GM23248 (cell line): ENCODE measurements around the gene ARFGAP1. TPM values are rescaled to one million over a fixed set of nuclear protein-coding genes. Genes with fewer than 3 reads are reported as not detected.

Experiments used
- DNase-seq: peaks from one replicate; pipeline ENCODE4 v3.0.0-alpha.2; 2015
- H2AFZ ChIP-seq: fragments of 200-600 bp; sonication (generic); 2 replicates; pipeline ENCODE4 v1.6.1; 2016; ENCODE audit warnings: antibody characterized with exemption
- H3F3A ChIP-seq: fragments of 200-600 bp; sonication (generic); 2 replicates; pipeline ENCODE4 v1.6.1; 2016; ENCODE audit warnings: mild to moderate bottlenecking, antibody characterized with exemption, mixed run types; ENCODE audit not compliant: insufficient read depth
- H3K27ac ChIP-seq: fragments of 200-600 bp; sonication (generic); 2 replicates; pipeline ENCODE4 v1.5.1; 2016; ENCODE audit warnings: mild to moderate bottlenecking
- H3K27me3 ChIP-seq: fragments of 200-600 bp; sonication (generic); replicated peaks from 2 replicates; pipeline ENCODE4 v1.6.1; 2016; ENCODE audit warnings: mild to moderate bottlenecking; ENCODE audit not compliant: insufficient read depth
- H3K36me3 ChIP-seq: fragments of 200-600 bp; sonication (generic); 2 replicates; pipeline ENCODE4 v1.6.1; 2016; ENCODE audit warnings: low read depth, mild to moderate bottlenecking
- H3K4me1 ChIP-seq: fragments of 200-600 bp; sonication (generic); 2 replicates; pipeline ENCODE4 v1.6.1; 2016; ENCODE audit warnings: mild to moderate bottlenecking; ENCODE audit not compliant: insufficient read depth
- H3K4me2 ChIP-seq: fragments of 200-600 bp; sonication (generic); one replicate; pipeline ENCODE4 v1.6.1; 2016; ENCODE audit warnings: mild to moderate bottlenecking; ENCODE audit not compliant: unreplicated experiment
- H3K4me3 ChIP-seq: fragments of 200-600 bp; sonication (generic); 2 replicates; pipeline ENCODE4 v1.5.1; 2016; ENCODE audit warnings: mild to moderate bottlenecking
- H3K79me2 ChIP-seq: fragments of 200-600 bp; sonication (generic); 2 replicates; pipeline ENCODE4 v1.6.1; 2016; ENCODE audit warnings: mild to moderate bottlenecking; ENCODE audit not compliant: insufficient read depth
- H3K9ac ChIP-seq: fragments of 200-600 bp; sonication (generic); 2 replicates; pipeline ENCODE4 v1.6.1; 2016; ENCODE audit warnings: mild to moderate bottlenecking
- H3K9me2 ChIP-seq: fragments of 200-600 bp; sonication (generic); 2 replicates; pipeline ENCODE4 v1.6.1; 2016; ENCODE audit warnings: mixed run types, mild to moderate bottlenecking, moderate library complexity; ENCODE audit not compliant: insufficient read depth
- H3K9me3 ChIP-seq: fragments of 200-600 bp; sonication (generic); one replicate; pipeline ENCODE4 v1.6.1; 2017; ENCODE audit warnings: low read depth
- H4K20me1 ChIP-seq: fragments of 200-600 bp; sonication (generic); 2 replicates; pipeline ENCODE4 v1.6.0; 2016; ENCODE audit not compliant: insufficient read depth
- EZH2 ChIP-seq: fragments of 200-600 bp; sonication (generic); IDR thresholded peaks from 2 replicates; pipeline ENCODE4 v1.6.1; 2018; ENCODE audit warnings: antibody characterized with exemption, mild to moderate bottlenecking; ENCODE audit not compliant: insufficient read depth, poor library complexity, severe bottlenecking
- EZH2phosphoT487 ChIP-seq: fragments of 200-600 bp; sonication (generic); IDR thresholded peaks from 2 replicates; pipeline ENCODE4 v1.6.1; 2018; ENCODE audit warnings: antibody characterized with exemption, moderate library complexity, mild to moderate bottlenecking, low read depth; ENCODE audit not compliant: insufficient read depth
- WGBS, 2 experiments: methylation state at CpG; one replicate each; pipeline ENCODE4 v1.1.6; 2015 to 2017; ENCODE audit warnings: low lambda C conversion rate in 2 of 2, low coverage in 1 of 2; ENCODE audit errors: missing lambda C conversion rate in 2 of 2; 5-methylcytosine and 5-hydroxymethylcytosine counted together
- in situ Hi-C: fragments of 300-500 bp; cut with MboI; formaldehyde crosslinking; loops from 2 replicates; pipeline ENCODE4 v1.15.0; 2020
- polyA plus RNA-seq: library from polyadenylated mRNA; unstranded; fragments of >200 nt; fragmentation: Nextera tagmentation; extraction: Ambion mirVana; gene quantifications from 2 replicates; pipeline ENCODE4 v1.2.1, GENCODE V29; 2016
- total RNA-seq: library from RNA; depleted of rRNA; stranded (reverse); fragments of >200 nt; shearing (Covaris generic); gene quantifications from 2 replicates; pipeline ENCODE4 v1.2.3, GENCODE V29; 2014

Gene ARFGAP1
- total and polyA plus RNA-seq, 2 experiments from 2014 or later, result 69.0 to 88.5 TPM

DNA sequence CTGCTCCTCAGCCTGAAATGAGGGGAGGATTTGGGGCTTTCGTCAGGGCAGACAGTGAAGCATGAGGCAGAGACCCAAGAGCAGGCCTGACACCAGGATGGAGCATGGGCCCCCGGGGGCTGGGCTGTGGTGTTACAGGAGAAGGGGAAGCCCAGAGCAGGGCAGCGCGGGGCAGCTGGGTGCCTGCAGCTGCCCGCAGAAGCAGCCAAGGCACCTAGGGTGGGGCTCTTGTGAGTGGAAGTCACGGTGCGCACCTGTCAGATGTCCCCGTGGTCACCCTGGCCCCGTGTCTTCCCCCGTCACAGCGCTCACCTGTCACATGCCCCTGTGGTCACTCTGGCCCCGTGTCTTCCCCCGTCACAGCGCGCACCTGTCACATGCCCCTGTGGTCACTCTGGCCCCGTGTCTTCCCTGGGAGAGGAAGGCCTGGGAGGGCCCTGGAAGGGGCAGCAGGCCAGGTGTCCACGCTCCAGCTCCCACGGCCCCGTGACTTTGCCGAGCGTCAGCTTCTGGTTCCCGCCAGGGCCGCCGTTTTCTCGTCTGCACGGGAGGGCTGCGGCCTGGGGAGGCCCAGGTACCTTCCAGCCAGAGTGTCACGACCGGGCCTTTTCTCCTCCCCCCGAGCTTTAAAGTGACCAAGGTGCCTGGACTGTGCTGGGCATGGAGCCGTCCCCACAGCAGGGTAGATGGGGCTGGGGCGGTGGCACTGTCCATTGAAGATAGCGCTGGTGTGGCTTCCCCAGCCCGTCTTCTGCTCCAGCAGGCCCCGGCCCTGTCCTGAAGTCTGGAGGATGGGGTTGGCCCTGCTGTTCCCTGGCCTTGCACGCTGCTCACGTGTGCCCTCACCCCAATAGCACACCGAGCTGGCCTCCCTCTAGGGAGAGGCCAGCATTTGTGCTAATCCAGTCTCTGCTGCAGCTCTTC lies 9.4 kb downstream of the ARFGAP1 start:
- 93% methylated on average over 30 to 38 of the region's 38 CpGs for WGBS, 2 experiments
- H3K36me3 ChIP-seq, result peaks cover 26% of the 10 kb centered on the region; the same call in 1 of the 2 replicates
- no peak for DNase-seq
- no peak overlapping the region for H2AFZ ChIP-seq
- no peak overlapping the region for H3K4me3 ChIP-seq
- H3K4me1 ChIP-seq, result no peaks in the 10 kb centered on the region
- H3K4me2 ChIP-seq, result no peak overlapping the region
- H3K9me3 ChIP-seq, result no peaks in the 10 kb centered on the region
- peaks cover 47% of the 10 kb centered on the region for H3K79me2 ChIP-seq
- no peaks in the 10 kb centered on the region for H3F3A ChIP-seq
- H3K9ac ChIP-seq, result no peak overlapping the region
- H3K27ac ChIP-seq, result no peak overlapping the region
- TF ChIP-seq EZH2phosphoT487, result no peak
- H3K9me2 ChIP-seq, result no peaks in the 10 kb centered on the region
- in situ Hi-C loops, result no loop called here
- H3K27me3 ChIP-seq, result no peaks in the 10 kb centered on the region
- no peaks in the 10 kb centered on the region for H4K20me1 ChIP-seq

DNA sequence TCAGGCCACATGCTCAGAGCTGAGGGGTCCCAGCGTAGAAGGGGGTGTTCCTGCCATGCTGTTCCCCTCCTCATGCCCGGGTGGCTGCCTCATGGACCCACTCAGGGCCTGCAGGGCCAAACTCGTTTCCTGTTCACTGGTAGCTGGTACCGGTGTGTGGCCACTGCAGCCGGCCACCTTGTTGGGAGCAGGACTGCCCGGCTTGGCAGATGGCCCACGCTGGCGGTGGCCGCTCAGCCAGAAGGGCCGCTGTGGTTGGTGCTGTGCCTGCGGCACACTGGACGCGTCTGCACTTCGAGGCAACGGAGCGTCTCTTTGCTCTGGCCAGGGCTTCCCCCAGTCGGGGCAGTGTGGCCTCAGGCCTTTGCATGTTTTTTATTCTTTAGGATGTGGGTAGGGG lies 10.3 kb downstream of the ARFGAP1 start:
- DNase-seq, result no peak
- H3K4me1 ChIP-seq, result no peaks in the 10 kb centered on the region
- no peaks in the 10 kb centered on the region for H3K9me3 ChIP-seq
- H4K20me1 ChIP-seq, result no peaks in the 10 kb centered on the region
- in situ Hi-C loops, result no loop called here
- 90 to 95% methylated on average over 17 of the region's 17 CpGs for WGBS, 2 experiments
- TF ChIP-seq EZH2phosphoT487, result no peak
- TF ChIP-seq EZH2, result no peak
- no peaks in the 10 kb centered on the region for H3K9me2 ChIP-seq
- H3K36me3 ChIP-seq, result peaks cover 26% of the 10 kb centered on the region; the same call in 1 of the 2 replicates
- H3K4me2 ChIP-seq, result no peak overlapping the region
- H3K4me3 ChIP-seq, result no peak overlapping the region
- no peaks in the 10 kb centered on the region for H3K27me3 ChIP-seq
- H3K27ac ChIP-seq, result no peak overlapping the region
- H3K79me2 ChIP-seq, result peaks cover 38% of the 10 kb centered on the region
- no peaks in the 10 kb centered on the region for H3F3A ChIP-seq
- no peak overlapping the region for H3K9ac ChIP-seq
- H2AFZ ChIP-seq, result no peak overlapping the region

DNA sequence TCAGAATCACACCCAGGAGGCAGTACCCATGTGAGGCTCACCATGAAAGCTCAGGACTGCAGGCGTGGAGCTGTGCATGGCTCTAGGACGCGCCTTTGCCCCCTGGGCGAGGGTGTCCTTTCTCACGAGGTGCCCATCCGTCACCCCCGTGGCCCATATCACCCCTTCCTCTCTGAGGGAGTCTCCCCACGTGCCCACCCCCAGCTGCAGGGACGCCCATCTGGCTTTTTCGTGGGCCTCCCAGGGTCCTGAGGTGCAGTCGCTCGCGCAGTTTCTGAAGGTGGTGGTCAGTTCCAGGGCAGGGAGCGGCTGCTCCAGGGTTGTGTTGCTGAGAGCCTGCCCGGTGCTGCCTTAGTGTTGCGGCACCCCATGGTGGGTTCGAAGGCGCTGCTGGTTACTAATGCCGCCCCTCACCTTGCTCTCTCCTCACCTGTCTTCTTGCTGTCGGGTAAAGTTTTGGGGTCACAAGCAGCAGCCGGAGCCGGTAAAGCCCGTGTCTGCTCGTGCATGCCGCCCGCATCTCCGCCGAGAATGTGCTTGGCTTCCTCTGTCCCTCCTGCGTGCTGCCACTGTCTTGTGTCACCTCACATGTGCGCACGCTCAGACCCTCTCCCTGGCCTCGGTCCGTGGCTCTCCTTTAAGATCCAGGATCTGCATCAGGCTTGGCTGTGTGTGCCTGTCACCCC lies 10.9 kb downstream of the ARFGAP1 start:
- no peak overlapping the region for H3K9ac ChIP-seq
- in situ Hi-C loops, result no loop called here

DNA sequence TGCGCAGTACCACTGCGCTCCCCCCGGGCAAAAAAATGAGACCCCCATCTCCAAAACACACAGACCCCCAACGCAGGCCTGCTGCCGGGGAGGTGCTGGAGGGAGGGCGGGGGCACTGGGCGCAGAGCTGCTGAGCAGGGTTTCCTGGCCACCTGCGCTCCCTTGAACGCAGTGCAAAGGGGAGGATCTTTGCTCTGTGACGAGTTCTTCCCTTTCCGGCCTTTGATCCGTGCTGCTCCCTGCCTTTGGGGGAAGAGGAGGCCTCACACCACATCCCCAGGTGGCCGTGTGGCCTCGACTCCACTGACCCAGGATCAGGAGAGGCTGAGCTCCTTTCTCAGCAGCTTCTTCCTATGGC lies 11.4 kb downstream of the ARFGAP1 start:
- in situ Hi-C loops, result no loop called here
- Histone ChIP-seq H3K4me3 (no peak overlapping the region), H3F3A (no peaks in the 10 kb centered on the region), H3K36me3 (peaks cover 20% of the 10 kb centered on the region; the same call in 1 of the 2 replicates), H3K4me1 (no peaks in the 10 kb centered on the region), H4K20me1 (no peaks in the 10 kb centered on the region), H3K27ac (no peak overlapping the region), H3K79me2 (peaks cover 27% of the 10 kb centered on the region), H3K27me3 (no peaks in the 10 kb centered on the region), H3K9ac (no peak overlapping the region), H3K4me2 (no peak overlapping the region), H3K9me2 (no peaks in the 10 kb centered on the region), H3K9me3 (no peaks in the 10 kb centered on the region), H2AFZ (no peak overlapping the region)
- TF ChIP-seq EZH2 (no peak), EZH2phosphoT487 (no peak)
- no peak for DNase-seq
- 80 to 84% methylated on average over 14 of the region's 14 CpGs for WGBS, 2 experiments

More for the DNA sequence above, 10.9 kb downstream of the ARFGAP1 start:
- Histone ChIP-seq H3K4me2 (no peak overlapping the region), H3K36me3 (peaks cover 25% of the 10 kb centered on the region; the same call in 1 of the 2 replicates), H3K27ac (no peak overlapping the region), H3K27me3 (no peaks in the 10 kb centered on the region), H3K9me3 (no peaks in the 10 kb centered on the region), H4K20me1 (no peaks in the 10 kb centered on the region), H3K9me2 (no peaks in the 10 kb centered on the region), H3F3A (no peaks in the 10 kb centered on the region), H3K4me1 (no peaks in the 10 kb centered on the region), H2AFZ (no peak overlapping the region), H3K79me2 (peaks cover 32% of the 10 kb centered on the region), H3K4me3 (no peak overlapping the region)
- TF ChIP-seq EZH2phosphoT487 (no peak), EZH2 (no peak)
- WGBS, 2 experiments, result 92 to 93% methylated on average over 31 to 33 of the region's 33 CpGs
- no peak for DNase-seq
